GM18870 (cell line): ENCODE data around the gene TMEM41A.

Experiments used
- ATAC-seq: cut with Tn5 transposase; IDR thresholded peaks from one replicate; pipeline ENCODE4 v1.9.1; 2021; ENCODE audit warnings: moderate library complexity; ENCODE audit not compliant: unreplicated experiment

TMEM41A gene

DNA sequence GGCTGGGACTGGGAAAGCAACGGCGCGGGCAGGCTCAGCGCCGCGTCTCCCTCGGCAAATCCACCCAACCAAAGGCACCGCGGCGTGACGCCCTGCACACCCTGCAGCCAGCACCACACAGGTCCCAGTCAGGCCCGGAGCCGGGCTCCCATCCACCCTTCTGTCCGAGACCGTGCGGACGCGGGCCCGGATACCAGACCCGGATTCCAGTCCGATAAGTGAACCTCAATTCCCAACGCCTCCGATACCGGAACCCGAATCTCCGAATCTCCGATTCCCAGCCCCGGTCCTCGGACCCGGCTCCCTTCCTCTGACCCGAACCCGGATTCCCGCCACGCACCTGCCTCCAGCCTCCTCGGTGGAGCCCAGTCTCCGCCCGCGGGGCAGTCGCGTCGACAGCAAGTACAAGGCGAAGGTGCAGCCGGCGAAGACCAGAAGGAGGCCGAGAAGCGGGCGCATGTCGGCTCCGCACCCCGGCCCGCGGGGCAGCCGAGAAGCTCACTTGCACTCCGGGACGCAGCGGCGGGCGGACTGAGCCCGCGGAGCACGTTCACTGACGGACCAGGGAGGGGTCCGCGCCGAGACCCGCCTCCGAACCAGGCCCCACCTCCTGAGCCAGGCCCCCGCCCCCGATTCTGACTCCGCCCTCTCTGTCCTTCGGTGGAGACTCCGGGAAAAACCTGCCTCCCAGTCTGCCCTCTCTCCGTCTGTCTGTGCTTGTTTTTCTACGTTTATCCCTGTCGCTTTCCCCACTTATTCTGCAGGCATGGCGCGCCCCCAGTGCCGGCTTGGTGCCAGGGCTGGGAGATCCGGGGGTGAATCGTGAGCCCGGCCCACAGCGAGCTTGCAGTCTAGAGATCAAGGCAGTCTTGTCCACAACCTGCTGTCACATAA lies at the start of gene TMEM41A:
Gene TMEM41A, minus strand, starts transcription at position 533 of the 894 bp plus-strand sequence. Its CDS starts 74 bp downstream, at position 459.
- ATAC-seq = peak; percentile 83

- ATAC-seq = no peak
Observed at GRCh38 chr3:185540695-185541094, 41.9 kb upstream of the TMEM41A start.

- no peak for ATAC-seq
Observed at GRCh38 chr3:185539934-185540333, 41.1 kb upstream of the TMEM41A start.

DNA sequence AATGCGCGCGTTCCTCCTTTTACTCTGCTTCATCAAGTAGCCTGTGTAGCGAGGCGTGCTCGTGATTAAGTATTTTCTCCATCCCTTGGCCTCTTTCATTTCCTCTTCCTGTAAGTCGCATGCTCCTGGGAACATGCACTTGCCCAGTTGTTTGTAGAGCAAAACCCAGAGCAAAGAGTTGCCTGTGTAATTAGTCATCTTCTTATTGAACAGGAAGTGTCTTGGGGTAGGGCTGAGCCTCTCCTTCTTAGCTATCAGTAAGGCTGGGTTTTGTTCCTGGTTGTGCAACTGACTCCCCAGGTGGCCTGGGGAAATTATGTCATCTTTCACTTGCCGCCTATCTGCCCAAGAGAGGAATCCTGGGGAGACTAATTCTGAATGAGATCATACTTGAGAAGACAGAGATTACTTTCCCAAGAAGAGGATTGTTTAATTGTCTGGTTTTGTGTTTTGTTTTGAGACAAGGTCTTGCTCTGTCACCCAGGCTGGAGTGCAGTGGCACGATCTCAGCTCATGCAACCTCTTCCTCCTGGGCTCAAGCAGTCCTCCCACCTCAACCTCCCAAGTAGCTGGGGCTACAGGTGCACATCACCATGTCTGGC lies 38.6 kb upstream of the TMEM41A start:
- peak; percentile 99 for ATAC-seq

- ATAC-seq = no peak
Observed at GRCh38 chr3:185534511-185534910, 35.7 kb upstream of the TMEM41A start.

GRCh38 chr3:185532901-185533300 lies 34.1 kb upstream of the TMEM41A start:
- ATAC-seq = no peak

DNA sequence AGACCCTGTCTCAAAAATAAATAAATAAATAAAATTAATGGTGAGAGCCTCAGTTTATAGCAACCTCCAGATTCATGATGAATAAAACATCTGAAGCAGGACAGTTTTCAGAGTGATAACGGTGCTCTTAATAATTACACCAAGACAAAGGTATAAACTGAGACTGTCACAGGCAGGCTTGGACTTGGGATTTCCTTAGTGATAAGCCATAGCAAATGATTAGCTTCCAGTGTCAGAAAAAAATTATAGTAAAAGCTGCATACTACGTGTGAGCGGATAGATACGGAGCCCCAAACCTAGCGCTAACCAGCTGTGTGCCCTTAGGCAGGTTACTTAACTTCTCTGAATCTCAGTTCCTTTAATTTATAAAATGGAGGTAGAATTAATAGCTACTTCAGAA lies 32.0 kb upstream of the TMEM41A start:
- ATAC-seq = no peak

GRCh38 chr3:185528532-185528931 lies 29.7 kb upstream of the TMEM41A start:
- ATAC-seq = no peak

DNA sequence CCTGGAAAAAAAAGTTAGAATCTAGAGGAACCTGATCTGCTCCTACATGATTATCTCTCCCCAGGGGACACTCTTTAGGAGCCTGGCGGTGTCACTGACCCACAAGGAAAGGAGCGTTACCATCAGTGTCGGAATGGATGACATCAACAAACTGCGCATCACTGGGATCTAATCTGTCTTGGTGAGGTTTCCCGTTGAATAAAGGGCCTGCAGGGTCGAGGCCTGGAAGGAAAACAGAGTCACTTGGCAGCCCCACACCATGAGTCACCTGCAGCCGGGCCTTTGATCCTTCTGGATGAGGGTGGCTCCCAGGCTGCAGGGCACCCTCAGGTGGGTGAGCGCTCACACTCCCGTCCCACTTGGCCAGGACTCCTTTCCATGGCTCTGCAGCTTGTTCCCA lies 28.5 kb upstream of the TMEM41A start:
- ATAC-seq = no peak

- no peak for ATAC-seq
Observed at GRCh38 chr3:185526349-185526951, 27.6 kb upstream of the TMEM41A start.

GRCh38 chr3:185521349-185522138 lies 22.7 kb upstream of the TMEM41A start:
- no peak for ATAC-seq

- no peak for ATAC-seq
Observed at GRCh38 chr3:185519021-185519420, 20.2 kb upstream of the TMEM41A start.

- ATAC-seq = no peak
Observed at GRCh38 chr3:185517387-185518130, 18.7 kb upstream of the TMEM41A start.

GRCh38 chr3:185511711-185512110 lies 12.9 kb upstream of the TMEM41A start:
- no peak for ATAC-seq

GRCh38 chr3:185508335-185508991 lies 9.6 kb upstream of the TMEM41A start:
- no peak for ATAC-seq

GRCh38 chr3:185507883-185508282 lies 9.0 kb upstream of the TMEM41A start:
- no peak for ATAC-seq

DNA sequence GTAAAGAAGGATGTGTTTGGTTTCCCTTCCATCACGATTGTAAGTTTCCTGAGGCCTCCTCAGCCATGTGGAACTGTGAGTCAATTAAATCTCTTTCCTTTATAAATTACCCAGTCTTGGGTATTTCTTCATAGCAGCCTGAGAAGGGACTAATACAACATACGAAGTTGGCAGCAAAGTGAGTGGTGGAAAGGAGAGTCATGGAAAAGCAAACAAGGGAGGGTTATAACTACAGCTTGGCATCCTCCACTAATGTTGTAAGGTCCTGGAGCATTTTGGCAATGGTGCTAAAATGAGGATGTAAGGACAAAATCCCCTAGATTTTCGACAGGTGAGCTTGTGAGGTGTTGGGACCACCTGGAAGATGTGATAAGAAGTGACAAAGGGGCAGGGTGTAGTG lies 5.8 kb upstream of the TMEM41A start:
- ATAC-seq = no peak

DNA sequence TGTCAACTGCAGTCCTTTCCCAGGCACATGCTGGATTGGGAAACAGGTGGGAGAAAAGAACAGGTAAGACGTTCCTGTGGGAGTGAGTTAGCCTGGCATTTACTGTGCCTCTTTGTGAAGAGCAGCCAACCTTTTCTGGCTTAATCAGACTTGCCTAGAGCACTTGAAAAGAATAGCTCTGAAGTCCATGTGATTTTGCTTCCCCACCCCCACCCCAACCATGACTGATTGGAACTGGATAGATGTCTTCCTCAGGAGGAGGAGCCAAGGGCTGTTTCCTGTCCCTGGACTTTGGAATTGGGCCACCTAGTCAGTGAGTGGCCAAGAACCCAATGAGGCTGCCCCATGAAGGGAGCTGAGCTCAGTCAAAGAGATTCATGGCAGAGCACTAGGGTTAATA lies 4.7 kb upstream of the TMEM41A start:
- ATAC-seq = no peak

- ATAC-seq = no peak
Observed at GRCh38 chr3:185502987-185503386, 4.2 kb upstream of the TMEM41A start.

- ATAC-seq = no peak
Observed at GRCh38 chr3:185490241-185490640, 8.6 kb downstream of the TMEM41A start.
